NOMO-1 treated with DMSO at 0.1 percent for 48 hours (cell line): ENCODE data around the gene UTP4.

Experiments
- DNase-seq: peaks from one replicate; lab custom pipeline; 2025; ENCODE audit not compliant: unreplicated experiment; lab: John Stamatoyannopoulos, UW

UTP4 gene

DNA sequence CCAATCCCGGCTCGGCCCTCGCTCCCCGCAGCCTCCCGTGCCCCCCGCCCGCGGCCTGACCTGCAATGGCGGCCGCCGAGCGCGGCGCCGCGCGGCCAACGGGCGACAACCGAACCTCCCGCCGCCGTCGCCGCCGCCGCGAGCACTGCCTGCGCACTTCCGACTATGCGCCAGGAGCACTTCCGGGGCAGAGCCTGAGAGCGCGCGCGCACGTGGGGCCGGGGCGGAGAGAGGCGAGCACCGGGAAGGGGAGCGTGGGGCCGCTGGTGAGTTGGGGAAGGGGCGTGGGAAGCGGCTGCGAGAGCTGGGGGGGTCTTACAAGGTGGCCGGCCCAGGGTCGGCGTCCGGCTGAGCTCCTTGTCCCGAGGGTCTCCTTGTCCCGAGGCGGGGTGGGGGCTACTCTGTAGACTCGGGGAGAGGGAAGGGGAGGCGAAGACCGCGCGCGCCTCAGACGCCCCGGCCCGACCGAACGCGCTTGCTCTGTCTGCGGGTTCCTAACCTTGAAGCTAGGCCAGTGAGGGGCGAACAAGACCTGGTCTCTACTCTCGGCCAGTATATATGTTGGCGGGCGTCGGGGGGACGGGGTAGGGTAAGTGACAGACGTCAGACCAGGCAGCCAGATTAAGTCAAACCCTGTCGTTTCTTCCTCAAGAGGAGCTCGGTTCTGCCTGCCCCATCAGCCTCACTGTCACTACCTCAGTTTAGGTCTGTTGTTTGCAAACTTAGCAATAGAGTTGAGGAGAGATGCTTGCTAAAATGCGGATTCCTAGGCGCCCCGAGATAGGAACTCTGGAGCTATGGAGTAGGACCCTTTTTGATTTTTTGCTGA lies at the start of gene UTP4, which contains the start of gene CHTF8:
Gene UTP4, plus strand, starts transcription at position 226 of the 829 bp plus-strand sequence. CDS start 811 bp downstream, outside the sequence.
Gene CHTF8, minus strand, starts transcription at position 165 of the 829 bp plus-strand sequence. CDS start 11,130 bp downstream, outside the sequence.
- peak; percentile 79 for DNase-seq

GRCh38 chr16:69083306-69083941 lies 49.0 kb upstream of the UTP4 start:
- DNase-seq, result no peak

- no peak for DNase-seq
Observed at GRCh38 chr16:69084289-69084688, 48.2 kb upstream of the UTP4 start.

DNA sequence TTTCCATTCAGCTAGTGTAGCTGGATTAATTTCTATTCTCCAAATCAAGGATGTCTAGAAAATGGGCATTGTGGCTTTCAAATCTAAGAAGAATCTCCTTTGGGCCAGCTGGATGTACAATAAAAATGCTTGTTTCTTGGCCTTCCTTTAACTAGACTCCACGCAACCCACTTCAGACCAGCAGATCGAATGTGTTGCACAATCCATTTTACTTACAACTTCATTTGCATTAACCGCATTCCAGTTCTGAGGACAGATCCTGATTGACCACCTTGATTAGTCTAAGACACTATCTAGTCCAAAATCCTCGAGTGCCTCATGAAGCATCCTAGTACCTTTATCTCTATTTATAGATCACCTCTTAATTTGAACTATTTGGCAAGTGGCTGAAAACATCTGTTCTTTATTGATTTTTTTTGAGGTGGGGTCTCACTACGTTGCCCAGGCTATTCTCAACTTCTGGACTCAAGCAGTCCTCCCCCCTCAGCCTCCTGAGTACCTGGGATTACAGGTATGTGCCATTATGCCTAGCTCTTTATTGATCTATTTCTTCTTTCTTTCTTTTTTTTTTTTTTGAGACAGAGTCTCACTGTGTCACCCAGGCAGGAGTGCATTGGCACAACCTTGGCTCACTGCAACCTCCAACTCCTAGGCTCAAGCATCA lies 47.3 kb upstream of the UTP4 start:
- no peak for DNase-seq

DNA sequence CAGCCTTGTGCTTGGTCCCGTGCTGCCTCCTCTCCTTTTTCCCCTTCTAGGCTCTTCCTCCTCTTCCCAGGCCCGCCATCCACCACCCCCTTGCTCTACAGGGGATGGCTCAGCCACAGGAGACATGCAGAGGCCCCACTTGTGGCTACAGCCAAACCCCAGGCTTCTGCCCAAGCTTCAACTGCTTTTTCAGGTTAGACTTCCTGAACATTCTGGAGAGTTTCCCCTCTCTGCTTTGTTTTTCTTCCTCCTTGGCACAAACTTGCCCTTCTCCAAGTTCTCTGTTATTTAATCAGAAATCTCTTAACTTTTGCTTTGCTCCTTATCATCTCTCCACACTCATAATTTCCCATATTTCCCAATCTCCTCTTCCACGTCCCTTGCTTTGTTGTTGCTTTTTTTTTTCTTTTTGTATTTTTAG lies 45.3 kb upstream of the UTP4 start:
- DNase-seq, result no peak

DNA sequence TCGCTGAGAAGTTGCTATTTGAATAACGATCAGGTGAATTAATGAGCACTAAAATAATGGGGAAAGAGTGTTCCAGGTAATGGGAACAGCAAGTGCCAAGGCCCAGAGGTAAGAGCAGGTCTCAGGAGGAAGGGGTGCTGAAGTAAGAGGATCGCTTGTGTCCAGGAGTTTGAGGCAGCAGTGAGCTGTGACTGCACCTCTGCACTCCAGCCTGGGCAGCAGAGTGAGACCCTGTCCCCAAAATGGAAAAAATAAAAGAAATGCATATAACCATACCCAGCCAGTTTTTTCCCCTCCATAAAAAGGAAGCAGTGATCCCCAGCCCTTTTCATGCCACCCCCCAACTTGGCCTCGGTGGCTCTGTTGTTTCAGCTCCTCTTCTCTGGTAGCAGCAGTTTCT lies 43.8 kb upstream of the UTP4 start:
- DNase-seq, result no peak

DNA sequence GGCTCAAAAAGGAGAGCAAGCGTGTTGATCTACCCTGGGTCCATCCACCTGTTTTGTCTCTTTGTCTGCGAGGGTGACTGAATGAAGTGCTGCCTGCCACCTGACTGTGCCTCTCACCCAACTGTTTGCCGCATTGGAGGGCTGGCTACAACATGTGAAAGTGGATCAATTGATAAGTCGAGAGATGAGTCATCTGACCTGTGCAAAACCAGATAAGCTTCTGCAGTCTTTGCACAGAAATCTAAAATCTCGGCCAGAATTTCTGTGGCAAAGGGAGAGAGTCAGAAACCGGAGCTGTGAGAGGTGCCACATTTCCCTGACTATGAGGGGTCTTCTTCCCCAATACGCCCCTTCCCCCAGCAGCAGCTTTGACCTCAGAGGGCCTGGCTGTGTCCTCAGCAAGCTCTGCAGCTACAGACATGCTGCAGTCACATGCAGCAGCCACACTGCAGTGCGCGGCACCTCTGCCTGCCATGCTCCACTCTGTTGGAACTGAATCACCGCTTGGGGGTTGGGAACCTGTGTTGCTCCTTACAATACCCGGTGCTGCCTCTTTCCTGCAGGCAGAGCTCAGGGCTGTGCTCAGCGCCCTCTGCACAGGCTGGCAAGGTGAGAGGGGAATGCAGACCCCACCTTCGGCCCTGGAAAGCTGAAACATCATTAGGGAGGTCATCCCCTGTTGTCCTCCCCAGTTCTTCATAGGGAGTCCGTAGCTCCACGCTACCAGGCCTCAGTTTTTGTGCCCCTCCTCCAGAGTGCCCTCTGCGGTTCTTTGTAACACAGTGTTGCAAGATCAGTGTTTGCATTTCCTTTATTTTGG lies 43.1 kb upstream of the UTP4 start:
- DNase-seq, result peak; percentile 15

DNA sequence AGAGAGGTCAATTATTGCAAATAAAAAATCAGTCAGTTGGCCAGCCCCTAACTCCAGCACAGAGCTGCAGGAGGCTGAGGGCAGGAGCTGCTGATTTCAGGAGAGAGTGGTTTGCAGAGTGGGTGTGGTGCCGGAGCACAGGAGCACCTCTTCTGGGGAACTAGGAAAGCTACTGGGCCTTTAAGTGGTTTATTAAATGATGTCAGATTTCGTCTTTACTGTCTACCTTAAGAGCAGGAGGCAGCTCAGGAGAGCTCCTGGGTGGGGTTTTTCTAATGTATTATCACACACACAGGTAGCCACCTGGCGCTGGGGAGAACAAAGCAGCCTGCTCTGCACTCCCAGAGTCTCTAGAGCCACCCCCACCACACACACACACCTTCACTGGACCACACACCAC lies 38.5 kb upstream of the UTP4 start:
- no peak for DNase-seq

DNA sequence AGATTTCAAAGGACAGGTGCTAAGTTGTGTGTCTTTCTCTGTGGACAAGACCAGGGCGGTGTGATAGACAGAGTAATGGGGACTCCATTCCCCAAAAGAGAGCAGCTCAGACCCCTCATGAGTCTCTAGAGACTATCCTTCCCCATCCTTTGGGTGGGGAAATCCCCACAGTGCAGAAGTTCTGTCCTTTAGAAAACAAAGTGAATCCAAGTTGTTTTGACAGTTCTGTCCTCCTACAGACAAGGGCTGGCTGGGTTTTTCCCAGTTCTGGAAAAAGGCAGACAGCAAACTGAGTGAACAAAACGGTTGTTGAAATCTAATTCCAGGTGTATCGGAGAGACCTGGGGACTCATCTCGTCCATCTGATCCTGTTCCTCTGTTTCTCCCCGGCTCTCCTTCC lies 37.9 kb upstream of the UTP4 start:
- no peak for DNase-seq

- DNase-seq, result no peak
Observed at GRCh38 chr16:69095193-69095592, 37.3 kb upstream of the UTP4 start.

- no peak for DNase-seq
Observed at GRCh38 chr16:69100071-69100691, 32.3 kb upstream of the UTP4 start.

DNA sequence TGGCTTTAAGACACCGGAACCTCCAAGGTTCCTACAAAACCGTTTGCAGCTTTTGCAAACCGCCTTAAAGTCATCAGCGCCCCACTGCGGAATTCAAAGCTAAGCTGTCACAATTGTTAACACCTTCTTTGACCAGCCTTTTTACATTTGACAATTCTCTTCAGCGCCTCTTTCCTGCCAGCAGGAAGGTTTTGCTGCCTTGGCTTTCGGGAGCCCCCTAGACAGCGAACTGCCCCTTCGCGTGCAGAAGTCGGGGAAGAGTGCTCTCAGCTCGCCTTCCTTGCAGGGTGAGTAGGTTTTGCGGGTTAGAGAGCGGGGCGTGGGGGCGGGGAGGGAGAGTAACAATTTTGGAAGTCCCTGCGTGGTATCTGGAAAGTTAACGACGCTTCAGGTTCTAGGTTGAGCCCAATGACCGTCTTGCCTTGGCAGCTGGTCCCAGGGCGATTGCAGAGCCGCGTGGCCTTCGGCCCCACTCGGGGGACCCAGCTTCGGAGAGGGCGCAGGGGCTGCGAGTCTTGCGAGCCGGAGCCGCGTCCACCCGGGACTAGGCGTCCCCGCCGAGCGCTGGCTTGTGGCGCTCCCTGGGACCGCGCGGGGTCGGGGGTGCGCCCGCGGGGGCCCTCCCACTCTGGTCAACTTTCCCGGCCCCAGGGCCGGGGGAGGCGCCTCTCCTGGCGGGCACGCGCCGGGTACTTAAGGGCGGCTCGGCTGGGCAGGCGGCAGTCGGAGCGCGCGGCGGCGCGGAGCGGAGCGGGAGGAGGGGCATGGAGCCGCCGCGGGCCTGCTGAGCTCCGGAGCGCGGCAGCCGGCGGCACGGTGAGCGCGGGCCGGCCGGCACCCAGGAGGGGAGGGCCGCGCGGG lies 26.7 kb upstream of the UTP4 start, which contains the start of gene HAS3:
Gene HAS3, plus strand, starts transcription at position 153 of the 861 bp plus-strand sequence. CDS start 3,743 bp downstream, outside the sequence.
- peak; percentile 73 for DNase-seq

- no peak for DNase-seq
Observed at GRCh38 chr16:69106491-69107315, 25.7 kb upstream of the UTP4 start.

GRCh38 chr16:69107316-69107962 lies 25.0 kb upstream of the UTP4 start:
- DNase-seq, result no peak

DNA sequence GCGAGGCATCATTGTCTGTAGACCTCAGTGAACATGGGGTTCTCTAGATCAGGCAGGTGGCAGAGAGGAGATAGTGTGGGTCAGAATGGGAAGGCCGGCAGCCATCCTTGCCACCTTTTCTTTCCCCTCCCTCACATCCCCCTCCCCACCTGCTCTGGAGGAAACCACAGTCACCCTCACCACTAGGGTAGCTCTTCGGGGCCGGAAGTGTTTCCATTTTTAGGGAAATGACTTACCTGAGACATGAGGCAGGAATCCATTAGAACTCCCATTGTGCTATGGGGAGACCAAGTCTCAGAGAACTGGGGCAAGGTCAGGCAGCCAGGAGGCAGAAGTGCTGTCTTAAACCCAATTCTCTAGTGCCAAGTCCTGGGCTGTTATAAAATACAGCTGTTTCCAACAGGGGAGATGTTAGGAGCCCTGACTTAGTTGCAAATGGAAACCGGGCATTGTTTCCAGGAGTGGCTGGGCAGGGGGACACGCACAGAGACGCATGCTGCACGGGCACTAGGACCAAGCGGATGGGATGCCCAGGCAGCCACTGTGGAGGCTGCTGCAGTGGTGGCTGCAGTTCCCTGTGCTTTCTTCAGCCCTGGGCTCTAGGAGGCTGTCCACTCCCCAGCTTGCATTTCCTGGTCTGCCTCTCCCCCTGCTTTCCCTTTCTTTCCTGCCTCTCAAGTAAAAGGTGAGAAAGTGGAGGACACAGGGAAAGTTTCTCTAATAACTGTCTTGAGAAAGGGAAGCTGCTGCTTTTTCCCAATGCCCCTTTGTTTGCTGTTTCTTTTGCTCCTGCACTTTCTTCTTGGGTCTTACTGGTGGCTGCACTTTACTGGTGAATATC lies 24.2 kb upstream of the UTP4 start:
- no peak for DNase-seq

DNA sequence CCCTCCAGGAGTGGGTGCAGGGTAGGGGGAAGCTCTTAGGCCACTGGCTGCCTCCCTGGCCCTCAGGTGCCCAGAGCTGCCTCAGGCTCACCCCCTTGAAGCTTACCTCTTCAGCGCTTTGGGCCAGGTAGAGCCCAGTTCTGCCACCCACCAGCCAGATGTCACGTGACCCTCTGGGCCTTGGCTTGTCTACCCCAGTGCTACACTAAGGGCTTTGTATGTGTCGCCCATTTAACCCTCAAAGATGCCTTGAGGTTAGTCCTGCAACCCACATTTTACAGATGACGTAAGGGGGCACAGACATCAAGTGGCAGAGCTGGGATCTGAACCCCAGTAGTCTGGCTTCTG lies 23.6 kb upstream of the UTP4 start:
- no peak for DNase-seq
